HTR-8/SVneo (cell line): ENCODE measurements around the gene POLG.

Experiments used
- DNase-seq: peaks from one replicate; pipeline ENCODE4 v3.0.0; 2011; ENCODE audit warnings: low spot score, mixed read lengths; ENCODE audit not compliant: insufficient read length
- FAIRE-seq: peaks from 2 replicates; lab custom pipeline; 2011; peaks lifted over from hg19 to GRCh38; lab: Jason Lieb, UNC

Gene POLG

DNA sequence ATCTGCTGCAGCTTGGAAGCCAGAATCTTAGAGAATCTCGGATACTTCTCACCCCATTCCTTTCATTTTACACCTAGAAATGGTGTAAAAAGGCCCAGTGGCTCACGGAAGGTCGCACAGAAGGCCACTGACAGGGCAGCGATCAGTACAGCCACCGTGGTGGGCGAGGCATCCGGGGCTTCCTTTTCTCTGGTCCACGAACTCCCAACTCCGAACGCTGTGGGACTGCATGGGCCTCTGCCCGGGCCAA is 36.3 kb upstream of the POLG start:
- FAIRE-seq (no peak), DNase-seq (no peak)

DNA sequence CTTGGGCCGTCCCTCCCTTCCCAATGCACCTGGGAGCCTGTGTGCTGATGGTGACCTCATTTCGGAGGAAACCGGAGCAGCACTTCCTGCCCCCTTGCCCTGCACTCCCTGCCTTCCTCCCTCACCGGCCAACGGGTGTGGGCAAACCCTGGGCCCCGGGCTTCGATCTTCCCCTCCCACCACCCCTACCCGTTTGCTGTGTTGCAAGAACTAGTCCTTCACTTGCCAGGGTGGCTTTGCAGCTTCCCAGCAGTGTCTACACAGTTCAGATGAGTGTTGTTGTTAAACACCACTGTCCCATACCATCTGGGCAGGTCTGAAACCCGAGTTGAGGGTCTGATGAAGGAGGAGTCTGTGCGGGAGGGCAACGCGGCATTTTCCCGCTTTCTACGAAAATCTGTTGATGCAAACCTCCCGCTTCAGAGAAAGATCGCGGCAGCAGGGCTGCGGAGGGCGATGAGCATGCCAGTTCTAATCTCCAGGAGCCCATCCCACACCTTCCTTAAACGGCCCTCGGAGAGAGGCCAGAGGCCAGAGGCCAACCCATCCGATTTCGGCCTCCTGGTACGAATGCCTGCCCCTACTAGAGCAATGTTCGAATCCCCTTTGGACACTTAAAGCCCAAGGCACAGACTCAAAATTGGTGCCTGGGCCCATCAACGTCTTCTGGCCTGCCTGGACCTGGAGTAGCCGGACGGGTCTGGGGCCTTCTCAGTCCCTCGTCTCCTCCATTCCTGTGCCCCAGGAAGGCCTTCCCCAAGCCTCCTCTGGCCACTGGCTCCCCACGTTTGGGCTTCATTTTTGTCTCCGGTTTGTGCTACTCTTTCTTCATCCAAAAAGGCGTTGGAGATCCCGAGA is 35.7 kb upstream of the POLG start:
- no peak for FAIRE-seq

DNA sequence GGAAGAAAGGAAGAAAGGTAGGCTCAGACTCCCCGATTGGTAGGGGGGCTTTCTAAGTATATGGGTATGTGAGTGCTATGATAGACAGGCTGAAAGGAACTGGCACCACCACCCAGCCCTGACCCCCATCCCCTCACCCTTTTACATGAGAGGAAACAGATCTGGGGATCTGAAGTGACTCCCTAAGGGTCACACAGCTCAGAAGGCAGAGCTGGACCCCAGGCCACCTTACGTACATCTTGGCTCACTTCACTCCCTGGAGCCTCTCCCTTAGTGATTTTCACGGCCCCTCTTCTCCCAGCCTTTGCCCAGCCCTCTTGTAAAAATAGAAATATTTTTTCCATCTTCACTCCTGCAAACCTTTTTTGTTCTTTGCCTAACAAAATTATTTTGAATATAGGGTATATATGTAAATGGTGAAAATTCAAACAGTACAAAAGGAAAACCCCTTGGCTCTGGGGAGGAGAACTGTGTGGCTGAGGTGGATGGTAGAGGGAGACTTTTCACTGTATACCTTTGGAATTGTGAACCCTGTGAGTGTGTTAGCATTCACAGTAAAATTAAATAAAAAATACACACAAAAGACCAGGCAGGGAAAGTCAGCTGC is 34.8 kb upstream of the POLG start:
- no peak for DNase-seq
- no peak for FAIRE-seq

More for the DNA sequence above, 35.7 kb upstream of the POLG start:
- no peak for DNase-seq

DNA sequence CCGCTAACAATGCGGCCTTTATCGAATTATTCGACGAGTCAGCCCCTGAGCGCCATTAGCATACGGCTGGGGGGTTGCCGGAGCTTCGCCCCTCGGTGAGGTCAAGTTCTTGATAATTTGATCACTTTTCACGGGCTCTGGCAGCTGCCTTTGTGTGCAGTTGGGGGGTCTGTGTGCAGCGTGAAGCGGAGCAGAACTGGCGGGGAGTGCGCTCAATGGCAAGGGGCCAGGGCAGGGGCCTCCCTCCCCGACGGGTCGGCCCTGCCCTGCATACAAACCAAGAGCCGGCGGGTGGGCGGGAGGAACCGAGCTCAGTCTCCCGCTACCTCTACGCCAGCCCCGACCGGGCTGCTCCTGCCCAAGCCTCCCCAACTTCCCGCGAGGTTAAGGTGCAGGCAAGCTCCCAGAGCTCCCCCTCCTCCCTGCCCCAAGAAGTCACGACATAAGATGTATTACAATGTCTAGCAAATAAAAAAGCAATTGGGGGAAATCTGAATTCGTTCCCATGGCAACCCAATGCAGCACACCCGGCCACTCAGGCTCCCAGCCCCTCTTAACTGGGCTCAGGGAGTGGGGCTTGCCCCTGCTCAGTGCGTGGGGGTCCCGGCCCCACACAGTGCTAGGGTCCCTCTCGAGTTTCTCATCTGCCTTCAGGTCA is 34.1 kb upstream of the POLG start:
- DNase-seq (no peak), FAIRE-seq (no peak)

DNA sequence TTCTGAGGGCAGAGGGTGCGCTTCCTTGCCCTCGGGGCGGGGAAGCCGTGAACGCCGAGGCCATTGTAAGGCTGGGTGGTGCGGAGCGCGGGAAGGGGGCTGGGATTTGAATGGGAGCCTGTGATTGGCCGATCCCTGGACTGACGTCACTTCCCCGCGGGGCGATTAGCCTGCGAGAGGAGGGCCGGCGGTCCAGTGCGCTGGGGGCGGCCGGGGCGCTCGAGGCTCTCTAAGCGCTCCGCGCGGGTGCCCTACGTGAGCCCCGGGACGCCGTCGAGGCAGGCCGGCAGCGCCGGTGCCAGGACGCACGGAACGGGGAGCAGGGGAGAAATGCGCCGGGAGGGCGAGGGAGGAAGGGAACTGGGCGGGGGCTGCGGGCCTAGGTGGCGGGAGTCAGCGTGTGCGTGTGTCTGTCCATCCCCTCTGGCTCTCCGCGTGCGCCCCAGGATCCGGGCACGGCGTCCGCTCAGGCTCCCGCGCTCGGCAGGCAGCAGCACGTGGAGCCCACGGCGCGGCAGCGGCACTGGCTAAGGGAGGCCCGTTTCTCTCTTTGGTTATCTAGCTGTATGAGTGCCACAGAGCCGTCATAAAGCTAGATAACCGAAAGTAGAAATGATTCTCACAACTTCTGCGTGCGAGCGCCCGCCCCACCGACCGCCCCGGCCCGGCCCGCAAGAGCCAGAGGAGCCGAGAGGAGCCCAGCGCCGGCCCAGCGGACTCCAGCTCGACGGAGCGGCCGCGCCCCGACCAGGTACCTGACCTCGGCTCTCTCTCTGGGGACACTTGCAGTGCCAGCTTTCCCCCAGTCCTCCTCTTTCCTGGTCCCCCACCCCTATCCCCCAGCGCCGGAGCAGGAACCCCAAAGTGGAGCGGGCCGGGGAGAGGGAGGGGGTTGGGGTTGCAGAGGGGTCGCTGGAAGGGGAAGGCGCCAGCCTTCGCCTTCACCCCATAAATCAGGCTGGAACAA is 33.1 kb upstream of the POLG start:
- FAIRE-seq (no peak), DNase-seq (no peak)

DNA sequence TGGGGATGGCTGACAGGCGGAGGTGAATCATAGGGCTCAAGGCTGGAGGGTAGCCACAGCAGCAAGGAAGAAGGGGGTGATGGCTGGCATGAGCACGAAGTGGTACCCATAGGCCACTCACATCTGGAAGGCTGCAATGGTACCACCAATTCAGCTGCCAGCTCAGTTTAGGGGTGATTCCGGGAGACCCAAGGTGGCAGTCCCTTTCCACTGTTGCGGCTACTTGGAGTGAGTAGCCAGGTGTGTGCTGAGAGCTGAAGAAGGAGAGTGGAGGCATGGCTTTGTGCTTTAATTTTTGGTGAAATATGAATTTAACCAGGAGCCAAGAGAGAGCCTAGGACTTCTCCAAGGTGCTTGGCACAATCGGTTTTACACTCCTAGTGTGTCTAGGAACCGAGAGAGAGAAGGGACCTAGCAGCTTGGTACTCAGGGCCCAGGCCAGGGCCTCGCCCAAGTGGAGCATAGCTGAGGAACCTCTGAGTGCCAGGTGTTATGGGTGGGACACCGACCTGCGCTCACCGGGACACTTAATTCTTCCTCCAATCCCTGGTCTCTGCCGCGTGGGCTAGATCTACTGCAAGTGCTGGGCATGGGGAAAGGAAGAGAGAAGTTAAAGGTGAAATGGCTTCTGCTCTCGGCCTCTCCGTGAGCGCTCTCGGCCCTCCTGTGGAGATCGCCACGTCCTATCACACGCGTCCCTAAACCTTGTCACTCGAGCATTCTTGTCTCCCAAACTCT is 32.2 kb upstream of the POLG start:
- DNase-seq (no peak), FAIRE-seq (no peak)

DNA sequence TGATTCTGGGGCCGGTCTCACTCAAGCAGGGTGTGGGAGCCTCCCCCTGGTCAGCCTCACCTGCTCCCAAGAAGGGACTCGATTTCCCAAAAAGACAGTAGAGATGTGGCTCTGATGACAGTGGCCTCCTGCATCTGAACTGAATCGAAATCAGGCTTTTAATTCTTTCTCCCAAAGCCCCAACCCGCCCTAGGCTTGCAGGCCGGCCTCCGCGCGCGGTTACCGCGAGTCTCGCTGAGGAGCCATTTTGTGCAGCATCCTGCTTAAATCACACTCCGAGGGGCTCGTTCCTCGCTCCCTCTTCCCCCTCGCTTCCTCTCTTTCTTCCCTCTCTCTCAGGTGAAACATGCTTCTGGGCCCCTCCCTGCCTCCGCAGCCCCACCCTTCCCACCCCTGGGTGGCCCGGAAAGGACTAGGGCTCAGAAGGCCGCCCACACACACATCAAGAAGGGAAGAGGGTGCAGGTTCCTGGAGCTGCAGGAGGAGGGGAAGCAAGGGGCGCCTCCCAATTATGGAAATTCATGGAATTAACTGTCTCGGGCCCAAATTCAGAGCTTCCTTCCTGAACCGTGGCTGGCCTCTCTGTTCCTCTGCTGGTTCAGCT is 30.9 kb upstream of the POLG start:
- DNase-seq (no peak), FAIRE-seq (no peak)

DNA sequence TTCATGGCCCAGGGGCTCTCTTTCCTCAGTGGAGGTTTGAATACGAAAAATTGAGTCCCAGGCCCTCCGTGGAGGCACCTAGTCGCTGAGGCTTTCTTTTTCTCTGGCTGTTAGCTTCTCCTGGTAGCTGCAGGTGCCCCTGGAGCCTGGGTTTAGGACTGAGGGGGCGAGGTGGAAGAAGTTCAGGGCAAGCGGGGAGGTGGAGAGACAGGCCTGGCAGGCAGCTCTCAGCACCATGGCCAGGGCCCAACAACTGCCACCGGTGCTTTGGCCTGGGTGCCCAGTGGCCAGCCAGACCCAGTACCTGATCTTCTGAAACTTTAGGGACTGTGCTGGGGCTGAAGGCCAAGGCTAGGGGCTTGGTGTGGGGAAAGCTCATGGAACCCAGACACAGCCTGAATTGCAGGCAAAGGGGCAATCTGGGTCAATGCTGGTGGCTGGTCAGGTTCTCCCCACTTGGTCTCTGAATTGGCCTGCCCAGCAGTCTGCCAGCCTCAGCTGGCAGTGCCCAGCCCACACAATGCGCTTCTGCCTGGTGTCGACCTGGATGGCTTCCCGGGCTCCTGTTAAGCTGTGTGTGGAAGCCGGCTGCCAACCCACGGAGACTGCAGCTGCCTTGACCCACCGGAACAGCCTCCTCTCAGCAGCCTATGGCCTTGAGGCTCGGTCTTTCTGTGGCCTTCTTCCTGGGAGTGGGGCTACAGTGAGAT is 30.3 kb upstream of the POLG start:
- no peak for FAIRE-seq
- no peak for DNase-seq

DNA sequence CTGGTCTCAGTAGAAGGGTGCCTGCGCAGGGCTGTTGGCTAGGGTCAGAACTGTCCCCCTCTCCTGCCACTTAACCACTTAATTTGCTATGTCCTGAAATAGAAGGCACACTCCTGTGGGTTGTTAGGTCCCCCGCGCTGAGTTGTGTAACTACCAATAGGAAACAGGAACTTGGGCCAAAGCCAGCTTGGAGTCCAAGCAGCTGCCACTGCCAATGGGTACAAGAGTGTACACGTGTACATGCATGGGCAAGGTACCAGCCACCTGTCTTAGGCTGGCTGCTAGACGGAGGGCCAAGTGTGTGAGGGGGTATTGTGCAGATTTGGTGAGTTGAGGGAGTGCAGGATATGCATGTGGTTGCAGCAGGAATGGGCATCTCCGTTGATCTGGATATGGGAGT is 29.7 kb upstream of the POLG start:
- no peak for DNase-seq
- no peak for FAIRE-seq

DNA sequence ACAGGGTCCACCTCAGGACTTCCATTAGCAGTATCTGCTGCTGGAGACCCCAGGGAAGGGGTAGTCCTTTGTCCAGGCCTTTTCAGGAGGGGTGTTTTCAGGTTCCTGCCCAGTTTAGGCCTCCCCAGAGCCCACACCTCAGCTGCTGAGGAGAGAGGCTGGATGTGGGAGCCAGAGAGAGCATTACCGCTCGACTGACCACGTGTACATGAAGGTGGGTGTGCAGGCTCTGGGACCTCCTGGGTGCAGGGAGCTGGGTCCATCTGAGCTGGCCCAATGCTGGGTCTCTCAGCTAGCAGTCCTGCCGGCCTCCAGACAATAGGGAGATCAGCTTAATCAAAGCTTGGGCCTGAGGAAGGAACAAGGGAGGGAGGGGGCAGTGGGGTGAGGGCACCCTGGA is 29.1 kb upstream of the POLG start:
- DNase-seq, result no peak
- FAIRE-seq, result no peak

DNA sequence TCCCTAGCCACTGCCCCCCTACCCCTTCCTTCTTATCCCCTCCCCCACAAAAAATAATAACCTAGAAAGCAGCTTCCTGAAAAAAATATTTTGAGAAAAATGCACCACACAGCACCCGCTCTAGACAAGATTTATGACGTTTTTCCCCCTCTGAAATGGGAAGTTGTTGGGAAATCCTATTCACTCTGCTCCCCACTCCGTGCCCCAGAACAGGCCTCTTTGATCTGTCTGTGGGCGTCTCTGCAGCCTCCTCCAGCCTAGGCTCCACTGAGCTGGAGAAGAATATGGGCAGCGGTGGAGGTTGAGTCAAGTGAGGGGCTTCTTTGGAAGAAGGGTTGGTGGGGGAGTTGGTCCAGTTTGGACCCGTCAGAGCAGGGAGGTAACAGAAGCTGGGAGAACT is 28.5 kb upstream of the POLG start:
- no peak for FAIRE-seq
- no peak for DNase-seq

DNA sequence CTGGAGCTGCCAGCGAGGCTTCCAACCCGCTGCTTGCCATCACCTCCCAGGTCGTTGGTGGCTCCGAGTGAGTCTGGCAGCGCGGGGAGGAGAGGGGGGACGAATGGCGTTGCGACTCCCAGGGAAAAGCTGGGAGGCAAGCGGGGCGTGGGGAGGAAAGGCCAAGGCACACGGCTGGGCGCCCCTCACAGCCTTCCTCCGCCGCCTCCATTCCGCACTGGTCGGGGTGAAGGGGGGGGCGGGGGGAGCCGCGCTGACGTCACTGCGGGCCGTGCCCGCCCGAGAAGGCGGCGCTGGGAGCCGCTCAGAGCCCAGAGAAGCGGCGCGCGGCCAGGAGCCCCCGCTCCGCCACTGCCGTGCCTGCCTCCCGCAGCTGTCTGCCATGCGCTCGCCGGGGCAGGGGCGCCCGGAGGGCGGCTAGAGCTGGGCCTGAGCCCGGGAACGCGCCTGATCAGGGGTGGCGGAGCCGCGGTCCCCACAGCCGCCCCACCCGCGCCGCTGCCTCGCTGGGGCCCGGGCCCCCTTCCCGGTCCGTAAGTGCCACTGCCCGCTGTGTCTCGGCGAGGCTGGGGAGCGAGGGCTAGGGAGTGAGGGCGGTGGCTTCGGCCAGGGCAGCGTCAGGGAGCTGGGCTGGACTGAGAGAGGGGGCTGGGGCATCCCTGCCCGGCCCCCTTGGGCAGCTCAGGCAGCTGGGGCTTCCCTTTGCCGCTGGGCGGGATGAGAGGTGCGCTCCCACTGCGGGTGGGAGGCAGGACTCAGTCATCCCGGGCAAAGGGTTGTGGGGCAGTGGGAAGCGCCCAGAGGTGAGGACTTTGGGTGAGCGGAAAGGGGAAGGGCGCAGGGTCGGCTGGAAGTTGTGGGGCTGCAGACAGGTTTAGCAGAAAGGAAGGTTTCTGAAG is 27.8 kb upstream of the POLG start:
- FAIRE-seq (no peak), DNase-seq (no peak)

DNA sequence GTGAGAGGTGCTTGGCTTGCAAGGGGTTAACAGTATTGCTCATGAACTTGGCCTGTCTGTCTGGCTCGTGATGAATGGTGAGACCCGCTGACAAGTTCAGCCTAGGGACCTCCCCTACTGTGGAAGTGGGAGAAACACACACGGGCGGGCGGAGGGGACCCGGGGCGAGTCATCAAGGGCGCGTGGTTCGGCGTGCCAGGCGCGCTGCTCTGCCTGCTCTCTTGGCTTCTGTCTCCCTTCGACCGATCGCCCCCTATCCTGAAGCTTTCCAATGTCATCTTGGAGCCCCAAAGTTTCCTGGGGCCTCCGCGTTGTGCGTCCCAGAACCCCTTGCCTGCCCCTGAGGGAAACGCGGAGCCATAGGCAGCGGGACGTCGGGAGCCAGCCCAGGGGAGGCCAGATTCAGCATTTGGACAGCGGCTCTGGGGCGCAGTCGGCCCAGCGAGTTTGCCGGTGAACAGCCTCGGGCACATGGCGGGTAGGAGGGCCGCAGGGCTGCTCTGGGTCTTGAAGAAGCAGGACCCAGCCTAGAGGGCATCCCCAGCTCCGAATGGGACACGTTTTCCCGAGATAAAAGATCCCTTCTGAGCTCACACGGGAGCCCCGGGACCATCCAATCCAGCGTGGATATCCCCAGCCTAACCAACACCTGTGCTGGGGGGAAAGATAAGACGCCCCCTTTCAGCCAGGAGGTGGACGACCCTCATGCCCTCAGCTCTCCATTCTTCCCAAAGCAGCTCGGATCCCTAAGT is 27.0 kb upstream of the POLG start:
- peak; percentile 84 for DNase-seq
- peak; percentile 28 for FAIRE-seq

DNA sequence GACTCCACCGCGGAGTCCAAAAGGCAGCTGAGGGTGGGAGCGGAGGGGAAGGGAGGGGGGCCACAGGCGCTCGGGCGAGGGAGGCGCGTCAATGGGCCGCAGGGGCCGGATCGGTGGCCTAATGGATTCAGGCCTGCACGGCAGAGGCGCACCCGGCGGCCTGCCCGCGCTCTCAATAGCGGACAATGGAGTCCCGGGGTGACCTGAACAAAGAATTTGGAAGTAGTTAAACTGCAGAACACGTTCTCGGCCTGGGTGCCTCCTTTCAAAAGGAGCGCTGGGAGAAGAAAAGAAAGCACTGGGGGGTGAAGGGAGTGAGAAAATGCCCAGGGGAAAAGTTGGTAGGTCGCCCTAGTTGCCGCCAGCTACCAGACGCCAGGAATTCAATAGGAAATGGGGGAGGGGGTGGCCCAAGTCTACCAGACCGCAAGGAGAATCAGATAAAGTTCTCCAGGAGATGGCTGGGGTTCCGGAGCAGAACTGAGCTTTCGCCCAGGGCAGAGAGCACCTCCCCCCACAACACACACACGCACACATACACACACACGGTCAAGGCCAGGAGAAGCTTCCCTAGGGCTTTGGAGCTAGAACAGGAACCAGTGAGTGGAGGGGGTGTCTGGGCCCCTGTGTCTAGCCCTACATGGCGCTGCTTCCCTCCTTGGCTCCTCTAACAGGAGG is 25.8 kb upstream of the POLG start:
- FAIRE-seq (no peak), DNase-seq (no peak)

DNA sequence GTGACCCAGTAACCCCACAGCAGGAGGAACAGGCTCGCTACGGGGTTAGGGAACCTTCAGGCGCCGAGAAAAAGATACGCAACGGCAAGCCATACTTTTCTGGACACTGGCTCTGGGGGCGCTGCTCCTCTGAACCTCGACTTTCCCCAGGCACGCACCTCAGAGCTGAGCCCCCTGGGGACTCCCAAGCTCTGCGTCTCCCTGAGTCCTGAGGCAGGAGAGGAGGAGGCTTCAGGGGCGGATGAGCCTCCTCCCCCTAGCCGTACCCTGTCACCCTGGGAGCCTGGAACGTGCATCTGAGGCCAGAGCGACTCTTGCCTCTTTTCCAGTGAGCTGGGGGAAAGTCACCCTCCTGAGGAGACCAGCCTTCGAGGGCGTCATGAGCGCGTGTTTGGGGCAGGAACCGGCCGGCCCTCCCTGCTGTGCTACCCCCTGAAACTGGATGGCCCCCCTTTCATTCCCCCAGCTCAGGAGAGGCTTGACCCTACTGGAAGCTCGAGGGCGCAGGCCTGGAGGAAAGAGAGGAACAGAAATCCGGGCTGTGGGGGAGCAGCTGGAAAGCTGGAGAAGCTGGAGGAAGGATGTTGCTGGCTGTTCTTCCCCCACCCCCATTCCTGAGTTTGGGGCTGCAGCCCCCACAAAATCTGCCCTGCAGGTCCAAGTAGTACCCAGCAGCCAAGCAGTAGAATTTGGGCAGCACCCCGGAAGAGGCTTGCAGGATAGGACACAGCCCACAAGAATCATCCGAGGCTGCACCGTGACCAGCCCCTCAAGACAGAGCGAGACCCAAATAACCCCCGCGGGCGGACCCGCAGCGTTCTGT is 25.1 kb upstream of the POLG start:
- no peak for DNase-seq
- FAIRE-seq, result no peak
